ENCODE data around the gene NOTO. TPM values are rescaled to one million over a fixed set of nuclear protein-coding genes. Genes with fewer than 3 reads are reported as not detected.

Gene NOTO
- total and polyA plus RNA-seq, 2 of the 8 experiments (the other 6 are each of a cell fraction or from before 2014, with no cell fraction given), result 0.33 to 0.54 TPM

- Histone ChIP-seq H2BK12ac (ENCODE audit: low read depth, low read length) (no peak overlapping the region), H3K27ac (ENCODE audit: low read depth, low read length) (no peak overlapping the region), H3K4ac (replicated peaks; ENCODE audit: insufficient read length, low read depth, low read length) (no peak overlapping the region), H2BK5ac (ENCODE audit: low read depth, low read length) (peak overlapping the region; percentile 21; the same call in 1 of the 2 replicates), H3K56ac (replicated peaks; ENCODE audit: insufficient read length, low read depth, low read length) (no peak overlapping the region), H3K79me2 (ENCODE audit: control insufficient read depth in 1 of 2, insufficient read depth in 2 of 2, low read length in 2 of 2) (no peaks in the 10 kb centered on the region), H3K4me3 (ENCODE audit: extremely low read depth in 1 of 4, insufficient read depth in 2 of 4, low read depth in 3 of 4, low read length in 4 of 4) (no peak overlapping the region), H3K4me1 (replicated peaks in 1 of 4; ENCODE audit: control insufficient read depth in 3 of 4, insufficient read depth in 4 of 4, low read length in 3 of 4) (peaks cover 0 to 12% (median 4%) of the 10 kb centered on the region in 4 experiments; a peak in 3 of 7 replicates), H2BK15ac (ENCODE audit: low read length) (no peak overlapping the region), H4K8ac (ENCODE audit: extremely low read depth, insufficient read depth, low read length) (no peak overlapping the region), H4K5ac (ENCODE audit: insufficient read length, low read depth, low read length) (no peak overlapping the region), H3K27me3 (replicated peaks in 1 of 4; ENCODE audit: control insufficient read depth in 3 of 4, extremely low read depth in 1 of 4, insufficient read depth in 3 of 4, low read length in 3 of 4) (no peaks in the 10 kb centered on the region), H3K4me2 (ENCODE audit: insufficient read depth in 1 of 2, low read depth in 2 of 2, low read length in 2 of 2) (no peak overlapping the region), H3K9me3 (ENCODE audit: insufficient read depth in 2 of 2, low read depth in 1 of 2, low read length in 1 of 2) (no peaks in the 10 kb centered on the region), H4K20me1 (replicated peaks in 1 of 2; ENCODE audit: control insufficient read depth in 1 of 2, insufficient read depth in 2 of 2, low read length in 2 of 2) (peaks cover 15 to 16% of the 10 kb centered on the region in 2 experiments), H2BK20ac (ENCODE audit: low read length) (no peak overlapping the region), H3K9ac (replicated peaks in 1 of 4; ENCODE audit: extremely low read depth in 1 of 4, low read depth in 3 of 4, low read length in 3 of 4) (no peak overlapping the region), H3K79me1 (ENCODE audit: low read depth, low read length) (no peaks in the 10 kb centered on the region), H3K14ac (ENCODE audit: insufficient read length) (no peak overlapping the region), H3K23ac (ENCODE audit: insufficient read length) (no peak overlapping the region), H2AFZ (ENCODE audit: low read length) (no peak overlapping the region), H2AK5ac (ENCODE audit: low read depth, low read length) (no peak overlapping the region), H3K36me3 (ENCODE audit: control insufficient read depth in 2 of 4, insufficient read depth in 4 of 4, low read length in 3 of 4) (peaks cover 14 to 45% (median 25%) of the 10 kb centered on the region in 4 experiments; a peak in 7 of 8 replicates), H2BK120ac (replicated peaks; ENCODE audit: low read depth, low read length) (no peak overlapping the region), H4K91ac (replicated peaks; ENCODE audit: insufficient read length, low read length) (no peak overlapping the region), H3K18ac (ENCODE audit: extremely low read depth, low read length) (no peak overlapping the region), H3K23me2 (ENCODE audit: low read depth, low read length) (no peaks in the 10 kb centered on the region)
- ChIA-PET POLR2A (ENCODE audit: partially characterized antibody) (interaction anchor here (0.9 to 5.1 kb wide), 9 partner anchors 9 to 43 kb away, joined by 3 to 53 read pairs (median 7); partner anchors contain the start of genes CCT7 and PRADC1), CTCF (ENCODE audit: partially characterized antibody) (interaction anchor here (1.2 to 7.0 kb wide), 11 partner anchors 11 to 100 kb away, joined by 3 to 51 read pairs (median 6); partner anchors contain the start of genes CCT7, EGR4, NOTO and PRADC1)
- FAIRE-seq (no peak), DNase-seq (ENCODE audit: low read depth in 1 of 2, low spot score in 2 of 2) (no peak)
- 67% methylated on average over 5 of the region's 5 CpGs; no CpG with 5 or more reads in 1 of the 2 experiments for WGBS, 2 experiments (ENCODE audit: extremely low coverage in 1 of 2, insufficient coverage in 1 of 2, insufficient read length in 1 of 2, insufficient replicate concordance in 2 of 2, low coverage in 1 of 2, low lambda C conversion rate in 2 of 2, missing lambda C conversion rate in 1 of 2)
- no peak for TF ChIP-seq NANOG (IDR thresholded peaks at IDR 0.05; ENCODE audit: insufficient read depth, low read depth, low read length, poor library complexity, severe bottlenecking)
Observed at GRCh38 chr2:73255907-73256617, 53.7 kb downstream of the NOTO start.

All from H1 (cell line).